HepG2 (cell line): ENCODE data around the gene VARS1. TPM values are rescaled to one million over a fixed set of nuclear protein-coding genes. Genes with fewer than 3 reads are reported as not detected.

ENCODE experiments used
- CEBPG ChIP-seq: IDR thresholded peaks from 2 replicates; pipeline ENCODE4 v1.6.1; 2016
- IKZF5 ChIP-seq: IDR thresholded peaks from 2 replicates; pipeline ENCODE4 v1.6.1; 2018; ENCODE audit warnings: missing genetic modification reagents, mild to moderate bottlenecking, missing compliant biosample characterization
- KDM2A ChIP-seq: sonication (generic); formaldehyde crosslinking; IDR thresholded peaks from 2 replicates; pipeline ENCODE4 v1.4.0; 2020; ENCODE audit warnings: low read depth, missing genetic modification reagents, borderline replicate concordance
- LCORL ChIP-seq, 2 experiments: fragments of 450-650 bp in 1 of 2; sonication (generic) in 1 of 2; formaldehyde crosslinking in 1 of 2; IDR thresholded peaks; 2 replicates each; pipeline versions ENCODE4 v1.5.0 to v1.6.1; 2017 to 2020; ENCODE audit warnings: antibody characterized with exemption in 1 of 2, missing genetic modification reagents in 1 of 2
- NR2F2 ChIP-seq: IDR thresholded peaks from 2 replicates; pipeline ENCODE4 v1.6.1; 2012; ENCODE audit warnings: low read depth, inconsistent platforms, borderline replicate concordance
- PHF21A ChIP-seq: sonication (generic); formaldehyde crosslinking; IDR thresholded peaks from 2 replicates; pipeline ENCODE4 v1.5.0; 2020; ENCODE audit warnings: mild to moderate bottlenecking, missing genetic modification reagents
- POLR2AphosphoS5 ChIP-seq: IDR thresholded peaks from 2 replicates; pipeline ENCODE4 v1.6.1; 2012; ENCODE audit warnings: low read depth, low read length
- RBM22 ChIP-seq: fragments of 200-400 bp; formaldehyde crosslinking; optimal IDR thresholded peaks from 2 replicates; pipeline ENCODE3; 2017; ENCODE audit warnings: mild to moderate bottlenecking, low read length, moderate library complexity
- SALL1 ChIP-seq: sonication (generic); formaldehyde crosslinking; IDR thresholded peaks from 2 replicates; pipeline ENCODE4 v1.8.0; 2022; ENCODE audit warnings: mild to moderate bottlenecking, missing genetic modification reagents
- SAP130 ChIP-seq: IDR thresholded peaks from 2 replicates; pipeline ENCODE4 v1.6.1; 2016; ENCODE audit warnings: low read depth
- SETDB1 ChIP-seq: sonication (generic); formaldehyde crosslinking; IDR thresholded peaks from 2 replicates; pipeline ENCODE4 v1.5.1; 2020; ENCODE audit warnings: missing genetic modification reagents, mild to moderate bottlenecking, borderline replicate concordance
- SIN3A ChIP-seq: IDR thresholded peaks from 2 replicates; pipeline ENCODE4 v1.6.1; 2011; ENCODE audit warnings: low read depth, mild to moderate bottlenecking, control low read depth, low read length, borderline replicate concordance
- TGIF2 ChIP-seq: IDR thresholded peaks from 2 replicates; pipeline ENCODE4 v1.6.1; 2016; ENCODE audit warnings: control low read depth, missing compliant biosample characterization
- WIZ ChIP-seq: sonication (generic); formaldehyde crosslinking; IDR thresholded peaks from 2 replicates; pipeline ENCODE4 v1.5.1; 2020; ENCODE audit warnings: mild to moderate bottlenecking, missing genetic modification reagents
- ZC3H13 ChIP-seq: sonication (generic); formaldehyde crosslinking; IDR thresholded peaks from 2 replicates; pipeline ENCODE4 v1.8.1; 2023; ENCODE audit warnings: mild to moderate bottlenecking, missing genetic modification reagents, moderate library complexity
- ZNF33B ChIP-seq: sonication (generic); formaldehyde crosslinking; IDR thresholded peaks from 2 replicates; pipeline ENCODE4 v1.5.1; 2020; ENCODE audit warnings: mild to moderate bottlenecking, missing genetic modification reagents
- ZNF615 ChIP-seq: sonication (generic); formaldehyde crosslinking; IDR thresholded peaks from 2 replicates; pipeline ENCODE4 v1.5.0; 2020; ENCODE audit warnings: mild to moderate bottlenecking, missing genetic modification reagents, borderline replicate concordance
- ZNF629 ChIP-seq: sonication (generic); formaldehyde crosslinking; conservative IDR thresholded peaks from 2 replicates; pipeline ENCODE4 v1.5.0; 2020; ENCODE audit warnings: missing genetic modification reagents
- polyA plus RNA-seq, 8 experiments: library from polyadenylated mRNA; depleted of rRNA in 3 of 8; stranded (reverse) in 7 of 8; unstranded in 1 of 8; fragments of >200 nt; fragmentation: Illumina TruSeq in 4 of 8; extraction: Trizol in 4 of 8; gene quantifications; 2 replicates each; pipeline versions ENCODE4 v1.2.1 to v1.2.3, GENCODE V29; 2011 to 2016; ENCODE audit warnings: low read depth in 4 of 8, missing spikeins in 1 of 8, mixed read lengths in 1 of 8; ENCODE audit not compliant: insufficient read depth in 1 of 8
- total RNA-seq, 5 experiments: library from RNA; depleted of rRNA; stranded (reverse); fragments of >200 nt; fragmentation: Illumina TruSeq; extraction: Trizol; gene quantifications; 2 replicates each; pipeline ENCODE4 v1.2.3, GENCODE V29; 2016; ENCODE audit warnings: low read depth in 1 of 5
- TF ChIP-seq, protein P1 (sequence below): sonication (generic); formaldehyde crosslinking; IDR thresholded peaks from 2 replicates; pipeline ENCODE4 v1.4.0; 2020; ENCODE audit warnings: missing genetic modification reagents
- TF ChIP-seq, protein P2 (sequence below): sonication (generic); formaldehyde crosslinking; IDR thresholded peaks from 2 replicates; pipeline ENCODE4 v1.8.0; 2023; ENCODE audit warnings: mild to moderate bottlenecking, missing genetic modification reagents
- TF ChIP-seq, protein P3 (sequence below): sonication (generic); formaldehyde crosslinking; IDR thresholded peaks from 2 replicates; pipeline ENCODE4 v1.4.0; 2020; ENCODE audit warnings: missing genetic modification reagents

Gene VARS1
- total and polyA plus RNA-seq, 2 of the 13 experiments (the other 11 are each of a cell fraction or from before 2014, with no cell fraction given): 14.7 to 56.1 TPM

- TF ChIP-seq POLR2AphosphoS5: peak; percentile 46
- TF ChIP-seq PHF21A (CRISPR knock-in tag): peak; percentile 49; the same call in 1 of the 2 replicates
- TF ChIP-seq, protein P1, sequence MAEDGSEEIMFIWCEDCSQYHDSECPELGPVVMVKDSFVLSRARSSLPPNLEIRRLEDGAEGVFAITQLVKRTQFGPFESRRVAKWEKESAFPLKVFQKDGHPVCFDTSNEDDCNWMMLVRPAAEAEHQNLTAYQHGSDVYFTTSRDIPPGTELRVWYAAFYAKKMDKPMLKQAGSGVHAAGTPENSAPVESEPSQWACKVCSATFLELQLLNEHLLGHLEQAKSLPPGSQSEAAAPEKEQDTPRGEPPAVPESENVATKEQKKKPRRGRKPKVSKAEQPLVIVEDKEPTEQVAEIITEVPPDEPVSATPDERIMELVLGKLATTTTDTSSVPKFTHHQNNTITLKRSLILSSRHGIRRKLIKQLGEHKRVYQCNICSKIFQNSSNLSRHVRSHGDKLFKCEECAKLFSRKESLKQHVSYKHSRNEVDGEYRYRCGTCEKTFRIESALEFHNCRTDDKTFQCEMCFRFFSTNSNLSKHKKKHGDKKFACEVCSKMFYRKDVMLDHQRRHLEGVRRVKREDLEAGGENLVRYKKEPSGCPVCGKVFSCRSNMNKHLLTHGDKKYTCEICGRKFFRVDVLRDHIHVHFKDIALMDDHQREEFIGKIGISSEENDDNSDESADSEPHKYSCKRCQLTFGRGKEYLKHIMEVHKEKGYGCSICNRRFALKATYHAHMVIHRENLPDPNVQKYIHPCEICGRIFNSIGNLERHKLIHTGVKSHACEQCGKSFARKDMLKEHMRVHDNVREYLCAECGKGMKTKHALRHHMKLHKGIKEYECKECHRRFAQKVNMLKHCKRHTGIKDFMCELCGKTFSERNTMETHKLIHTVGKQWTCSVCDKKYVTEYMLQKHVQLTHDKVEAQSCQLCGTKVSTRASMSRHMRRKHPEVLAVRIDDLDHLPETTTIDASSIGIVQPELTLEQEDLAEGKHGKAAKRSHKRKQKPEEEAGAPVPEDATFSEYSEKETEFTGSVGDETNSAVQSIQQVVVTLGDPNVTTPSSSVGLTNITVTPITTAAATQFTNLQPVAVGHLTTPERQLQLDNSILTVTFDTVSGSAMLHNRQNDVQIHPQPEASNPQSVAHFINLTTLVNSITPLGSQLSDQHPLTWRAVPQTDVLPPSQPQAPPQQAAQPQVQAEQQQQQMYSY (CRISPR knock-in tag): 0 out of 2 replicates have a peak, but pooled peaks have one; percentile 28
- TF ChIP-seq ZNF33B: no peak
- TF ChIP-seq ZNF615 (CRISPR knock-in tag): 0 out of 2 replicates have a peak, but pooled peaks have one; percentile 11
- TF ChIP-seq SAP130 (CRISPR knock-in tag): peak; percentile 53; the same call in 1 of the 2 replicates
- TF ChIP-seq NR2F2: no peak
- TF ChIP-seq KDM2A (CRISPR knock-in tag): peak; percentile 31; the same call in 1 of the 2 replicates
- TF ChIP-seq ZNF629: 0 out of 2 replicates have a peak, but pooled peaks have one; percentile 8
- TF ChIP-seq TGIF2 (CRISPR knock-in tag): peak; percentile 66; the same call in 1 of the 2 replicates
- no peak for TF ChIP-seq LCORL (IDR thresholded peaks at IDR 0.05)
- TF ChIP-seq LCORL (CRISPR knock-in tag; IDR thresholded peaks at IDR 0.05): peak; percentile 7; the same call in 1 of the 2 replicates
- TF ChIP-seq WIZ (CRISPR knock-in tag): 0 out of 2 replicates have a peak, but pooled peaks have one; percentile 52
- TF ChIP-seq IKZF5: peak; percentile 18; the same call in 1 of the 2 replicates
- TF ChIP-seq RBM22: peak; percentile 15
- TF ChIP-seq SALL1 (CRISPR knock-in tag): peak; percentile 19; the same call in 1 of the 2 replicates
- 0 out of 2 replicates have a peak, but pooled peaks have one; percentile 54 for TF ChIP-seq ZC3H13
- TF ChIP-seq, protein P2, sequence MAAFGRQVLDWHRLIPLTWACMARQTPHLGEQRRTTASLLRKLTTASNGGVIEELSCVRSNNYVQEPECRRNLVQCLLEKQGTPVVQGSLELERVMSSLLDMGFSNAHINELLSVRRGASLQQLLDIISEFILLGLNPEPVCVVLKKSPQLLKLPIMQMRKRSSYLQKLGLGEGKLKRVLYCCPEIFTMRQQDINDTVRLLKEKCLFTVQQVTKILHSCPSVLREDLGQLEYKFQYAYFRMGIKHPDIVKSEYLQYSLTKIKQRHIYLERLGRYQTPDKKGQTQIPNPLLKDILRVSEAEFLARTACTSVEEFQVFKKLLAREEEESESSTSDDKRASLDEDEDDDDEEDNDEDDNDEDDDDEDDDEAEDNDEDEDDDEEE (CRISPR knock-in tag): no peak
- no peak for TF ChIP-seq SETDB1
- 0 out of 2 replicates have a peak, but pooled peaks have one; percentile 23 for TF ChIP-seq CEBPG (CRISPR knock-in tag)
- peak; percentile 52; the same call in 1 of the 2 replicates for TF ChIP-seq SIN3A
- TF ChIP-seq, protein P3, sequence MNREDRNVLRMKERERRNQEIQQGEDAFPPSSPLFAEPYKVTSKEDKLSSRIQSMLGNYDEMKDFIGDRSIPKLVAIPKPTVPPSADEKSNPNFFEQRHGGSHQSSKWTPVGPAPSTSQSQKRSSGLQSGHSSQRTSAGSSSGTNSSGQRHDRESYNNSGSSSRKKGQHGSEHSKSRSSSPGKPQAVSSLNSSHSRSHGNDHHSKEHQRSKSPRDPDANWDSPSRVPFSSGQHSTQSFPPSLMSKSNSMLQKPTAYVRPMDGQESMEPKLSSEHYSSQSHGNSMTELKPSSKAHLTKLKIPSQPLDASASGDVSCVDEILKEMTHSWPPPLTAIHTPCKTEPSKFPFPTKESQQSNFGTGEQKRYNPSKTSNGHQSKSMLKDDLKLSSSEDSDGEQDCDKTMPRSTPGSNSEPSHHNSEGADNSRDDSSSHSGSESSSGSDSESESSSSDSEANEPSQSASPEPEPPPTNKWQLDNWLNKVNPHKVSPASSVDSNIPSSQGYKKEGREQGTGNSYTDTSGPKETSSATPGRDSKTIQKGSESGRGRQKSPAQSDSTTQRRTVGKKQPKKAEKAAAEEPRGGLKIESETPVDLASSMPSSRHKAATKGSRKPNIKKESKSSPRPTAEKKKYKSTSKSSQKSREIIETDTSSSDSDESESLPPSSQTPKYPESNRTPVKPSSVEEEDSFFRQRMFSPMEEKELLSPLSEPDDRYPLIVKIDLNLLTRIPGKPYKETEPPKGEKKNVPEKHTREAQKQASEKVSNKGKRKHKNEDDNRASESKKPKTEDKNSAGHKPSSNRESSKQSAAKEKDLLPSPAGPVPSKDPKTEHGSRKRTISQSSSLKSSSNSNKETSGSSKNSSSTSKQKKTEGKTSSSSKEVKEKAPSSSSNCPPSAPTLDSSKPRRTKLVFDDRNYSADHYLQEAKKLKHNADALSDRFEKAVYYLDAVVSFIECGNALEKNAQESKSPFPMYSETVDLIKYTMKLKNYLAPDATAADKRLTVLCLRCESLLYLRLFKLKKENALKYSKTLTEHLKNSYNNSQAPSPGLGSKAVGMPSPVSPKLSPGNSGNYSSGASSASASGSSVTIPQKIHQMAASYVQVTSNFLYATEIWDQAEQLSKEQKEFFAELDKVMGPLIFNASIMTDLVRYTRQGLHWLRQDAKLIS (CRISPR knock-in tag): 0 out of 2 replicates have a peak, but pooled peaks have one; percentile 23
Measured at GRCh38 chr6:31836047-31836473, 40.5 kb upstream of the VARS1 start (continued).
